Smooth muscle cell (in vitro differentiated cells): ENCODE results near the gene LMX1A. TPM values are rescaled to one million over a fixed set of nuclear protein-coding genes. Genes with fewer than 3 reads are reported as not detected.

Source experiments
- DNase-seq: peaks from one replicate; lab custom pipeline; 2025; ENCODE audit not compliant: unreplicated experiment; lab: John Stamatoyannopoulos, UW
- H2AFZ ChIP-seq: fragments of 200-600 bp; sonication (generic); 2 replicates; pipeline ENCODE4 v1.6.0; 2016; ENCODE audit warnings: antibody characterized with exemption, low read depth, mild to moderate bottlenecking
- H3F3A ChIP-seq: fragments of 200-600 bp; sonication (generic); 2 replicates; pipeline ENCODE4 v1.6.0; 2017; ENCODE audit warnings: antibody characterized with exemption, low read depth
- H3K27ac ChIP-seq: fragments of 200-600 bp; sonication (generic); 2 replicates; pipeline ENCODE4 v1.5.1; 2016; ENCODE audit warnings: low read depth, mild to moderate bottlenecking
- H3K27me3 ChIP-seq: fragments of 200-600 bp; sonication (generic); 2 replicates; pipeline ENCODE4 v1.6.1; 2016; ENCODE audit warnings: low read depth, mild to moderate bottlenecking
- H3K36me3 ChIP-seq: fragments of 200-600 bp; sonication (generic); 2 replicates; pipeline ENCODE4 v1.5.1; 2016; ENCODE audit warnings: low read depth
- H3K4me1 ChIP-seq: fragments of 200-600 bp; sonication (generic); 2 replicates; pipeline ENCODE4 v1.5.1; 2016; ENCODE audit warnings: low read depth
- H3K4me2 ChIP-seq: fragments of 200-600 bp; sonication (generic); 2 replicates; pipeline ENCODE4 v1.6.0; 2016; ENCODE audit warnings: mild to moderate bottlenecking
- H3K4me3 ChIP-seq: fragments of 200-600 bp; sonication (generic); 2 replicates; pipeline ENCODE4 v1.5.1; 2016; ENCODE audit warnings: mild to moderate bottlenecking
- H3K79me2 ChIP-seq: fragments of 200-600 bp; sonication (generic); 2 replicates; pipeline ENCODE4 v1.6.0; 2016; ENCODE audit warnings: low read depth, mild to moderate bottlenecking
- H3K9ac ChIP-seq: fragments of 200-600 bp; sonication (generic); 2 replicates; pipeline ENCODE4 v1.6.0; 2016; ENCODE audit warnings: low read depth
- H3K9me3 ChIP-seq: fragments of 200-600 bp; sonication (generic); replicated peaks from 2 replicates; pipeline ENCODE4 v1.5.1; 2016; ENCODE audit warnings: low read depth
- H4K20me1 ChIP-seq: fragments of 200-600 bp; sonication (generic); 2 replicates; pipeline ENCODE4 v1.6.0; 2016; ENCODE audit warnings: low read depth
- WGBS: methylation state at CpG from one replicate; pipeline ENCODE4 v1.1.7; 2016; ENCODE audit warnings: low lambda C conversion rate; 5-methylcytosine and 5-hydroxymethylcytosine counted together
- polyA plus RNA-seq: library from polyadenylated mRNA; unstranded; fragments of >200 nt; fragmentation: Nextera tagmentation; extraction: Ambion mirVana; gene quantifications from 2 replicates; pipeline ENCODE4 v1.2.1, GENCODE V29; 2016
- total RNA-seq: library from RNA; depleted of rRNA; stranded (reverse); fragments of >200 nt; gene quantifications from 2 replicates; pipeline ENCODE4 v1.2.3, GENCODE V29; 2014
- TF ChIP-seq, protein P1 (sequence below): fragments of 200-600 bp; sonication (generic); IDR thresholded peaks from 2 replicates; pipeline ENCODE4 v1.5.1; 2017; ENCODE audit warnings: borderline replicate concordance, mild to moderate bottlenecking, antibody characterized with exemption; ENCODE audit not compliant: insufficient read depth, poor library complexity, severe bottlenecking

Gene LMX1A
- total and polyA plus RNA-seq, 2 experiments from 2014 or later: not detected

DNA sequence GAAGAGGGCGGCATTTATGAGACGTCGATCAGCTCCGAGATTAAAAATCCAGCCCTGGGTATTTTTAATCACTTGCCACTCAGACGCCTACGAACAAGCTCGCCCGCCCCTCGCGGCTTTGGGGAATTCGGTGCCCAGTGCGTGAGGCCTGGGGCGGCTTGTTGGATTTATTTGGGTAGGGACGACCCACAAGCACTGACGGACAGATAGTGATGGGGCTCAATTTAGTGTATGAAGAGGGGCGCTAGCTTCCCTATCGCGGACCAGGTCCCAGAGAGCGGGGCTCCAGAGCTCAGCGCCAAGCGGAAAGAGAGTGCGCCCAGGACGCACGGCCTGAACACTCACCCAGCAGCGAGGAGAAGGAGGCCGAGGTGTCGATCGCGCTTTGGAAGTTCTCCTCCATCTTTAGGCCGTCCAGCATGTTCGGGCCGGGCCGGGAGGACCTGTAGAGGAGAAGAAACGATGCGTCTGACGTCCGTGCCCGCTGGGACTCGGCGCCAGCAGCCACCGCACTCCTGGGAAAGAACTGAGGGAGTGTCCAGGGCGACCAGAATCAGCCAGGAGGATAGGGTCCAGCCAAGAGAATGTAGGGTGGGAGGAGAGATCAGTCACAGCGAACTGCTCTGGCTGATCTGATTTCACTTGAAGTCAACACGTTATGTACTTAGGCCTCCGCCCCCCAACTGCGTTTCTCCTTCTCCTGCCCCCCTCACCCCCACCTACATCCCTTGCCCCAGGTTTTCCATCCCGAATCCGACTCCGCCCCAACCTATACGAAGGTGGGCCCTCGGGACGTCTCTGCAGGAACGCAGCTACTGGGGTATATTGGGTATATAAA, 1.2 kb downstream of the LMX1A start:
- Histone ChIP-seq H3K4me2 (peak overlapping the region; percentile 87), H3K79me2 (no peaks in the 10 kb centered on the region), H2AFZ (no peak overlapping the region), H3K9me3 (no peaks in the 10 kb centered on the region), H3K4me1 (peaks cover 58% of the 10 kb centered on the region), H3K27ac (no peak overlapping the region), H3K9ac (no peak overlapping the region), H4K20me1 (no peaks in the 10 kb centered on the region), H3F3A (no peaks in the 10 kb centered on the region), H3K36me3 (no peaks in the 10 kb centered on the region), H3K27me3 (peaks cover 99% of the 10 kb centered on the region), H3K4me3 (peak overlapping the region; percentile 42)
- no peak for DNase-seq
- 3% methylated on average over 51 of the region's 53 CpGs for WGBS
- TF ChIP-seq, protein P1, sequence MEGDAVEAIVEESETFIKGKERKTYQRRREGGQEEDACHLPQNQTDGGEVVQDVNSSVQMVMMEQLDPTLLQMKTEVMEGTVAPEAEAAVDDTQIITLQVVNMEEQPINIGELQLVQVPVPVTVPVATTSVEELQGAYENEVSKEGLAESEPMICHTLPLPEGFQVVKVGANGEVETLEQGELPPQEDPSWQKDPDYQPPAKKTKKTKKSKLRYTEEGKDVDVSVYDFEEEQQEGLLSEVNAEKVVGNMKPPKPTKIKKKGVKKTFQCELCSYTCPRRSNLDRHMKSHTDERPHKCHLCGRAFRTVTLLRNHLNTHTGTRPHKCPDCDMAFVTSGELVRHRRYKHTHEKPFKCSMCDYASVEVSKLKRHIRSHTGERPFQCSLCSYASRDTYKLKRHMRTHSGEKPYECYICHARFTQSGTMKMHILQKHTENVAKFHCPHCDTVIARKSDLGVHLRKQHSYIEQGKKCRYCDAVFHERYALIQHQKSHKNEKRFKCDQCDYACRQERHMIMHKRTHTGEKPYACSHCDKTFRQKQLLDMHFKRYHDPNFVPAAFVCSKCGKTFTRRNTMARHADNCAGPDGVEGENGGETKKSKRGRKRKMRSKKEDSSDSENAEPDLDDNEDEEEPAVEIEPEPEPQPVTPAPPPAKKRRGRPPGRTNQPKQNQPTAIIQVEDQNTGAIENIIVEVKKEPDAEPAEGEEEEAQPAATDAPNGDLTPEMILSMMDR: no peak

DNA sequence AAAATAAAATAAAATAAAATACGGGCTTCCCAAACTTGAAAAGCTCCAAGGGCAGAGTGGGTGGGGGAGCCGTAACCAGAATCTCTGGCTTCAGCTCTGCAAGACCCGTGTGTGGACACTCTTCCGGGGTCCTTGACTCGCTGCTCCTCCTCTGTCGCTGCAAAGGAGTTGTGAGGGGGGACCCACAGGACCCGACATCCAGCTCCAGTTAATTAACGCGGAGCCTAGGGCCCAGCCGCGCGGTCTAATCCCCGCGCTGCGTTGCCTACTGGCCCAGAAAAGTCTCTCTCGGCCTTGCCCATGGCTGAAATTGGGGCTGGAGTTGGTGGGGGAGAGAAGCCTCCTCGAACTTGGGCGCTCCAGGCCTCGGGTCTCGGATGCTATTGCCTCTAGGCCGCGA, 1.8 kb downstream of the LMX1A start:
- H2AFZ ChIP-seq: no peak overlapping the region
- no peaks in the 10 kb centered on the region for H3K36me3 ChIP-seq
- peaks cover 62% of the 10 kb centered on the region for H3K4me1 ChIP-seq
- H3F3A ChIP-seq: no peaks in the 10 kb centered on the region
- H3K79me2 ChIP-seq: no peaks in the 10 kb centered on the region
- peak overlapping the region; percentile 26 for H3K4me3 ChIP-seq
- H3K27me3 ChIP-seq: peaks cover 99% of the 10 kb centered on the region
- H3K27ac ChIP-seq: no peak overlapping the region
- no peak overlapping the region for H3K9ac ChIP-seq
- H4K20me1 ChIP-seq: no peaks in the 10 kb centered on the region
- WGBS: 4% methylated on average over 22 of the region's 22 CpGs
- TF ChIP-seq, protein P1: no peak
- peak overlapping the region; percentile 81 for H3K4me2 ChIP-seq
- no peaks in the 10 kb centered on the region for H3K9me3 ChIP-seq
- no peak for DNase-seq

DNA sequence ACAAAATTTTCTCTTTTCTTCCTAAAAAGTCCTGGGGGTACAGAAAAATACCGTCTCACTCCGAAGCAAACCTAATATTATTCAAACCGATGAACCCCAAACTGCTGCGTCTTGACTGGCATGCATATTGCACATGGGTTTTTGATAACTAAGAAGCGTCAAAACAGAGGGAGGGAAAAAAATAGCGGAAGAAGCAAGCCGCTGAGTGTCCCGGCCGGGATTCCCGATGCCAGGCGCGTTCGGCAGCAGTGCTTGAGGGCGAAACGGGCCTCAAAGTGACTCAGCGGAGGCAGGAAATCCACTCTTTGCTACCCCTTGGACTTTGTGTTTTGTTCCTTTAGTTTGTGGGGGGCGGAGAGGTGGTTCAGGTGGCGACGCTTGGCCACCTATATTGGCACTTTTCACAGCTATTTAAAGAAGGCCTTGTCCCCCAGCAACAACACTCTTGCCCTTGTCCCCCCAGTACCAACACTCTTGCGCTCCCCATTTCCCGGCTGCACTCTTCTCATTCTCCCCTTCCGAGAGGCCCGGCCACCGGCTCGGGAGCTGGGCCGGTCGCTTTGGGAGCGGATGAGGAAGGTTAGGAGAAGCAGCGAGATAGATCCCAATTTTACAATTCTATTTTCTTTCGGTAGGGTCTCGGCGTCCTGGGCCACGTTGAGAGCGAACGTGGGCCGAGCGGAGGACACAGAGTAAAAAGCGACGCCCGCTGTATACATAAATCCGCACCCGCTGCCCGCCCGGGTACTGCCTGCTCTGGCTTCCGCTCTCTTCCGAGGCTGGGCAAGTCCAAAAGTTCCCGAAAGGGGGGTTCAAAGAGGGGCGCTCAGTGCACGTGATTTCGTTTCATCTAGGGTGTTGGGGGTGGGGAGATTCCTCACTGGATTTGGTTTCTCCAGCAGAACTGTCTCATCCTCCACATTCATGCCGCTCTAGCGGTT, 2.5 kb downstream of the LMX1A start:
- Histone ChIP-seq H3F3A (no peaks in the 10 kb centered on the region), H3K4me3 (peak overlapping the region; percentile 26), H3K27ac (no peak overlapping the region), H2AFZ (no peak overlapping the region), H3K79me2 (no peaks in the 10 kb centered on the region), H3K27me3 (peaks cover 100% of the 10 kb centered on the region), H3K4me2 (peak overlapping the region; percentile 81), H3K36me3 (no peaks in the 10 kb centered on the region), H4K20me1 (no peaks in the 10 kb centered on the region), H3K9me3 (no peaks in the 10 kb centered on the region), H3K9ac (no peak overlapping the region), H3K4me1 (peaks cover 69% of the 10 kb centered on the region)
- 4% methylated on average over 52 of the region's 52 CpGs for WGBS
- DNase-seq: no peak
- TF ChIP-seq, protein P1: no peak
